Measurements from ENCODE around the gene SCGB1C1. TPM values are rescaled to one million over a fixed set of nuclear protein-coding genes. Genes with fewer than 3 reads are reported as not detected.

Gene SCGB1C1
- total RNA-seq, 4 donors from 2014 or later, result not detected

DNA sequence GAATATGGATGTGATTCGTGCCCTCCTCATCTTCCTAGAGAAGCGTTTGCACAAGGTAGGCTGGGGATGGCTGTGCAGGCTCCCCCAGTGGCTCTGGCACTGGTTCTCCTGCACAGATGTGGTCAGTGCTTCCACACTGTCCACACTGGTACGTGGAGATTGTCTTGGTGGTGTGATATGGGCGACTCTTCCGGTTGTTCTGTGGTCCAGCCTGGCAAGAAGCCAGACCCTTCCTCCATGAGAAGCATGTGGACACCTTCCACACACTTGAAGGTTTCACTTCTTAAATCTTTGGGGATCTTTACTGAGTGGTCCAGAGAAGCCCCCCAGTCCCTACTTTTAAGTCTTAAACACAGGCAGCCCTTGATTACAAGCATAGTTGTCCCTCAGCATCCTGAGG is 18.4 kb downstream of the SCGB1C1 start:
- H3K4me3 ChIP-seq, result no peak overlapping the region
- no peak for ATAC-seq
- TF ChIP-seq, protein P1, sequence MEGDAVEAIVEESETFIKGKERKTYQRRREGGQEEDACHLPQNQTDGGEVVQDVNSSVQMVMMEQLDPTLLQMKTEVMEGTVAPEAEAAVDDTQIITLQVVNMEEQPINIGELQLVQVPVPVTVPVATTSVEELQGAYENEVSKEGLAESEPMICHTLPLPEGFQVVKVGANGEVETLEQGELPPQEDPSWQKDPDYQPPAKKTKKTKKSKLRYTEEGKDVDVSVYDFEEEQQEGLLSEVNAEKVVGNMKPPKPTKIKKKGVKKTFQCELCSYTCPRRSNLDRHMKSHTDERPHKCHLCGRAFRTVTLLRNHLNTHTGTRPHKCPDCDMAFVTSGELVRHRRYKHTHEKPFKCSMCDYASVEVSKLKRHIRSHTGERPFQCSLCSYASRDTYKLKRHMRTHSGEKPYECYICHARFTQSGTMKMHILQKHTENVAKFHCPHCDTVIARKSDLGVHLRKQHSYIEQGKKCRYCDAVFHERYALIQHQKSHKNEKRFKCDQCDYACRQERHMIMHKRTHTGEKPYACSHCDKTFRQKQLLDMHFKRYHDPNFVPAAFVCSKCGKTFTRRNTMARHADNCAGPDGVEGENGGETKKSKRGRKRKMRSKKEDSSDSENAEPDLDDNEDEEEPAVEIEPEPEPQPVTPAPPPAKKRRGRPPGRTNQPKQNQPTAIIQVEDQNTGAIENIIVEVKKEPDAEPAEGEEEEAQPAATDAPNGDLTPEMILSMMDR (IDR thresholded peaks at IDR 0.05), result no peak
- no peak for TF ChIP-seq POLR2A (IDR thresholded peaks at IDR 0.05)
- no peak for TF ChIP-seq EP300 (IDR thresholded peaks at IDR 0.05)
- no peak for TF ChIP-seq POLR2AphosphoS5 (IDR thresholded peaks at IDR 0.05)
- no peaks in the 10 kb centered on the region for H3K27me3 ChIP-seq
- peaks cover 0 to 69% of the 10 kb centered on the region in 2 donors for H3K36me3 ChIP-seq
- no peaks in the 10 kb centered on the region for H3K9me3 ChIP-seq
- peak overlapping the region in 2 of 4 donors; percentile 97 to 100 for H3K27ac ChIP-seq
- H3K4me1 ChIP-seq, result peaks cover 3 to 32% (median 21%) of the 10 kb centered on the region in 3 donors
- WGBS, 2 donors (ENCODE audit: low coverage in 1 of 2), result 53 to 83% methylated on average over 2 to 3 of the region's 5 CpGs

DNA sequence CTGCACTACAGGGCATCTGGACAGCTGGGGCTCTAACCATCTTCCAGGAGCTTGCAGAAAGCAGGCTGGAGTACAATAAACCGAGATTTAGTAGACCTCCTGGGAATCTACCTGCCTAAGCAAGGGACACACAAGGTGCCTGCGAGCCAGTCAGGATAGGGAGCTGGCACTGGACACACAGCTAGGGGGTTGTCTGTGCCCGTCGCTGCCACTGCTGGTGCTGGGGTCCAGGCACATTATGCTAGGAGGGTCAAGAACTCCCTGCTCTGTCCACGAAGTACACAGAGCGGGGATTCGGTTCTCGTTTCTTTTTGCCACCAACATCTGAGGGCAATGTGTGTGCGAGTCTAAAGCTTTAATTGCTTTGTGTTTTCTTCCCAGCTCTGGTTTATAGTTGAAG is 18.9 kb downstream of the SCGB1C1 start:
- Histone ChIP-seq H3K27ac (peak overlapping the region in 1 of 4 donors; percentile 97), H3K9me3 (no peaks in the 10 kb centered on the region), H3K4me1 (peaks cover 3 to 29% (median 18%) of the 10 kb centered on the region in 3 donors), H3K4me3 (no peak overlapping the region), H3K27me3 (no peaks in the 10 kb centered on the region), H3K36me3 (peaks cover 0 to 73% of the 10 kb centered on the region in 2 donors)
- ATAC-seq, result no peak
- TF ChIP-seq POLR2AphosphoS5 (IDR thresholded peaks at IDR 0.05), result no peak
- TF ChIP-seq EP300 (IDR thresholded peaks at IDR 0.05), result no peak
- TF ChIP-seq, protein P1 (IDR thresholded peaks at IDR 0.05), result no peak
- TF ChIP-seq POLR2A (IDR thresholded peaks at IDR 0.05), result no peak
- WGBS, 2 donors (ENCODE audit: low coverage in 1 of 2), result 85% methylated on average over 9 of the region's 9 CpGs; no CpG with 5 or more reads in 1 of the 2 donors

DNA sequence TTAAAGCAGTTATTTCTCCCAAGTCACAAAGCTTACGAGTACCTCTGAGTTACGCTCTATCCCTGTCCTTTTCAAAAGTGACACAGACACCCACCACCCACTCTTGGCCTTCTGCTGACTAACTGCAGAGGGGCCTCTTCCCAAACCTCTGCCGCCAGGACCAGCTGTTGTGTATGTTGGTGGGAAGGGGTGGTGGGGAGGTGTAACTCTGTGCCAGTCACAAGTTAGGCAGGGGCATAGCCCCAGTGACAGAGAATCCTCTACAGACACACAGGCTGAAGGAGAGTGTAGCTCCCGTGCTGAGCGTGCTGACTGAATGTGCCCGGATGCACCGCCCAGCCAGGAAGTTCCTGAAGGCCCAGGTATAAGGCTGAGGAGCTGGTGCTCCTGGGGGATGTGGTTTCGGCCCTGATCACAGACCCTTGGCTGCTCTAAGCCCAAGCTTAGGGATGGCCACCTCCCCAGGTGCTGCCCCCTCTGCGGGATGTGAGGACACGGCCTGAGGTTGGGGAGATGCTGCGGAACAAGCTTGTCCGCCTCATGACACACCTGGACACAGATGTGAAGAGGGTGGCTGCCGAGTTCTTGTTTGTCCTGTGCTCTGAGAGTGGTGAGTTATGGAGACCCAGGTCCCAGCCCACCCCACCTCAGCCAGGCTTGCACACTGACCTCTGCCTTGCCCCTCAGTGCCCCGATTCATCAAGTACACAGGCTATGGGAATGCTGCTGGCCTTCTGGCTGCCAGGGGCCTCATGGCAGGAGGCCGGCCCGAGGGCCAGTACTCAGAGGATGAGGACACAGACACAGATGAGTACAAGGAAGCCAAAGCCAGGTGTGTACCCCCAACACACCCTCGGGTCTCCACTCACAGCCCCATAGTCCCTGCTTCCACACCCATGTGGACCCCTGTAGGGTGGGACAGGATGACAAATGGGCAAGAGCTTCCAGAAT is 19.5 kb downstream of the SCGB1C1 start:
- Histone ChIP-seq H3K36me3 (peaks cover 0 to 75% of the 10 kb centered on the region in 2 donors), H3K27me3 (no peaks in the 10 kb centered on the region), H3K4me1 (peaks cover 3 to 29% (median 18%) of the 10 kb centered on the region in 3 donors), H3K9me3 (no peaks in the 10 kb centered on the region), H3K4me3 (no peak overlapping the region), H3K27ac (peak overlapping the region in 1 of 4 donors; percentile 97)
- TF ChIP-seq POLR2AphosphoS5 (IDR thresholded peaks at IDR 0.05), result no peak
- WGBS, 2 donors (ENCODE audit: low coverage in 1 of 2), result 90 to 96% methylated on average over 4 of the region's 17 CpGs
- ATAC-seq, result no peak

DNA sequence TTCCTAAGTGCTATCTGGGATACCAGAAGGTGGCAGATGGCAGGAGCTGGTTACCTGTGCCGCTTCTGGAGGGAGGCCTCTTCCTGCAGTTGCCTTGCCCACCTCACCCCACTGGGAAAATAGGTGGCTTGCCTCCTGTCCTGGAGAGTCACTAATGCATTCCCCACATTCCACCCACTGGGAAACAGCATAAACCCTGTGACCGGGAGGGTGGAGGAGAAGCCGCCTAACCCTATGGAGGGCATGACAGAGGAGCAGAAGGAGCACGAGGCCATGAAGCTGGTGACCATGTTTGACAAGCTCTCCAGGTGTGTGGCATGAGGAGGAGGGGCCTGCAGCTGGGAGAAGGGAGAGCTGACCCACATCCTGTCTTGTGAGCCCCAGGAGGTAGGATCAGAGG is 20.2 kb downstream of the SCGB1C1 start:
- no peaks in the 10 kb centered on the region for H3K9me3 ChIP-seq
- H3K27ac ChIP-seq, result peak overlapping the region in 1 of 4 donors; percentile 97
- TF ChIP-seq POLR2AphosphoS5 (IDR thresholded peaks at IDR 0.05), result no peak
- no peak for TF ChIP-seq POLR2A (IDR thresholded peaks at IDR 0.05)
- no peak for TF ChIP-seq EP300 (IDR thresholded peaks at IDR 0.05)
- TF ChIP-seq, protein P1 (IDR thresholded peaks at IDR 0.05), result no peak
- no peak overlapping the region for H3K4me3 ChIP-seq
- WGBS, 2 donors (ENCODE audit: low coverage in 1 of 2), result no CpG with 5 or more reads among the region's 4 CpGs
- no peak for ATAC-seq
- peaks cover 3 to 29% (median 18%) of the 10 kb centered on the region in 3 donors for H3K4me1 ChIP-seq
- H3K36me3 ChIP-seq, result peaks cover 0 to 82% of the 10 kb centered on the region in 2 donors
- H3K27me3 ChIP-seq, result no peaks in the 10 kb centered on the region

DNA sequence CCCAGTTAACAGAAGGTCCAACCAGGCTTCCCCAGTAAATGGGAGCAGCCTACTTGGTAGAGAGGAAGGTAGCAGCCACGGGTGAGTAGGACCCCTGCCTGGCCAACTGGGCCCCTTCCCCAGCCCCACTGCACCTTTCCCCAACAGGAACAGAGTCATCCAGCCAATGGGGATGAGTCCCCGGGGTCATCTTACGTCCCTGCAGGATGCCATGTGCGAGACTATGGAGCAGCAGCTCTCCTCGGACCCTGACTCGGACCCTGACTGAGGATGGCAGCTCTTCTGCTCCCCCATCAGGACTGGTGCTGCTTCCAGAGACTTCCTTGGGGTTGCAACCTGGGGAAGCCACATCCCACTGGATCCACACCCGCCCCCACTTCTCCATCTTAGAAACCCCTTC is 21.2 kb downstream of the SCGB1C1 start:
- Histone ChIP-seq H3K9me3 (no peaks in the 10 kb centered on the region), H3K4me3 (no peak overlapping the region), H3K27me3 (no peaks in the 10 kb centered on the region), H3K27ac (no peak overlapping the region), H3K4me1 (peaks cover 3 to 27% (median 18%) of the 10 kb centered on the region in 3 donors), H3K36me3 (peaks cover 0 to 92% of the 10 kb centered on the region in 2 donors)
- 17 to 76% methylated on average over 1 to 5 of the region's 7 CpGs for WGBS, 2 donors (ENCODE audit: low coverage in 1 of 2)
- no peak for ATAC-seq
- TF ChIP-seq EP300 (IDR thresholded peaks at IDR 0.05) (no peak), POLR2A (IDR thresholded peaks at IDR 0.05) (no peak), POLR2AphosphoS5 (IDR thresholded peaks at IDR 0.05) (no peak)
- TF ChIP-seq, protein P1 (IDR thresholded peaks at IDR 0.05), result no peak
